ENCODE measurements around the gene PRDX5.
A peak's percentile ranks its signal among the peaks of the same experiment; 100 is the strongest.

- no peak for TF ChIP-seq POLR2A (IDR thresholded peaks at IDR 0.05)
- TF ChIP-seq CTCF (IDR thresholded peaks at IDR 0.05): peak in 2 of 3 experiments; percentile 17 to 46
Observed at GRCh38 chr11:64355078-64355940, 37.4 kb downstream of the PRDX5 start.
